ENCODE data around the gene NRG4.
"Not testable (repeated sequence)": the region's sequence is repeated elsewhere in the genome, so short reads cannot be mapped to it uniquely, and the experiment has no call there.

NRG4 gene, protein sequence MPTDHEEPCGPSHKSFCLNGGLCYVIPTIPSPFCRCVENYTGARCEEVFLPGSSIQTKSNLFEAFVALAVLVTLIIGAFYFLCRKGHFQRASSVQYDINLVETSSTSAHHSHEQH

DNA sequence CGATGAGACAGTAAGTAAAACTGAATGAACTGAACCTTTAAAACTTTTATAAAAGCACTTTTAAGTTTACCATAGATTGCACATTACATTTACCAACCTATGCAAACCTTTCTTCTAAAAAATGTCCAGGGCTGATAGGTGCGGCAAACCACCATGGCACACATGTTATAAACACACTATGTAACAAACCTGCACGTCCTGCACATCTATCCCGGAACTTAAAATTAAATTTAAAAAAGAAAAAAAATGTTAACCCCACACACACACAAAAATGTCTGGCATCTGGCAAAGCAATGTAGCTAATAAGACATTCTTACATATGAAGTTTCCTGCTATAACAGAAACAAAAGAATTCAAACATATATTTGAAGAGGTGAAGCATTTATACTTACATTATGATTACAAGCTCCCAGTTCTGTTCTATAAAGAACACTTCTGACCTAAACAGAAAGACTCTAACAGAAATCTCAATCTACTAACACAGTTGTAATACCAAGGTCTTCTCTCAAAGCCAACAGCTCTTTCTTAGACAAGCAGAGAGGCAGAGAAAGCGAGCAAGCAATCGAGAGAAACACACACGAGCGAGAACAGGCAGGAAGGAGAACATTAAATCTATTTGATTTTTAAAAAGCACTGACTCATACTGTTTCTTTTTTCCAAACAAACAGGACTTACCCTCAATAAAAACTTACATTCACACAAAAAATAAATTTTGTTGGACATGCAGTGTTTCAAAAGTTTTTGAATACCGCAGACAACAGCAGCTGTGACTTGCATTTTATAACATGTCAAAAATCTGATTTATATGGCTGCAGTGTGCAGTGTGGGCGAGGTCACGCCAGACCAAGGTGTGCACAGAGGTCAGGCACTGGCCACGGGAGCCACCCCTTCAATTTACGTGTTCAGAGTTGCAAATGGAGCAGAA is at the start of gene NRG4:
Gene NRG4 (minus strand): TSS at position 798 of the 925 bp plus-strand sequence. CDS start 1,194 bp downstream, outside the sequence.
- no peak for DNase-seq

DNA sequence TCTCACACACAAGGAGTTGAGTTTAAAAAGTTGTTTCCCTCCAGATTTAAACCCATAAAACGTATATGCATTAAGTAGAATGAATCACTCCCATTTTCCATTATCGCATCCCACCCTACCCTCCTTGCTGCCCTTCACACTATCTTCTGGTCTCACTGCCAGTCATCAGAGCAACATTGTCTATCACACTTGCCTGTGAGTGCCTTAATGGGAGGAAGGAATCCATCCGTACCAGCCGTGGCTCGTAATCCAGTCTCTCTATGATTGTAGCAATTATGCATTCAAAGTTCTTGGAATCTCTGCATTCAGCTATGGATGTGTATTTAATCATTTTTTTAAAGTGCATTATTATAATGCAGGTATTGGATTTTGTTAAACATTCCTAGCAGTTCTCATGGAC is 49.5 kb upstream of the NRG4 start:
- no peak for DNase-seq

DNA sequence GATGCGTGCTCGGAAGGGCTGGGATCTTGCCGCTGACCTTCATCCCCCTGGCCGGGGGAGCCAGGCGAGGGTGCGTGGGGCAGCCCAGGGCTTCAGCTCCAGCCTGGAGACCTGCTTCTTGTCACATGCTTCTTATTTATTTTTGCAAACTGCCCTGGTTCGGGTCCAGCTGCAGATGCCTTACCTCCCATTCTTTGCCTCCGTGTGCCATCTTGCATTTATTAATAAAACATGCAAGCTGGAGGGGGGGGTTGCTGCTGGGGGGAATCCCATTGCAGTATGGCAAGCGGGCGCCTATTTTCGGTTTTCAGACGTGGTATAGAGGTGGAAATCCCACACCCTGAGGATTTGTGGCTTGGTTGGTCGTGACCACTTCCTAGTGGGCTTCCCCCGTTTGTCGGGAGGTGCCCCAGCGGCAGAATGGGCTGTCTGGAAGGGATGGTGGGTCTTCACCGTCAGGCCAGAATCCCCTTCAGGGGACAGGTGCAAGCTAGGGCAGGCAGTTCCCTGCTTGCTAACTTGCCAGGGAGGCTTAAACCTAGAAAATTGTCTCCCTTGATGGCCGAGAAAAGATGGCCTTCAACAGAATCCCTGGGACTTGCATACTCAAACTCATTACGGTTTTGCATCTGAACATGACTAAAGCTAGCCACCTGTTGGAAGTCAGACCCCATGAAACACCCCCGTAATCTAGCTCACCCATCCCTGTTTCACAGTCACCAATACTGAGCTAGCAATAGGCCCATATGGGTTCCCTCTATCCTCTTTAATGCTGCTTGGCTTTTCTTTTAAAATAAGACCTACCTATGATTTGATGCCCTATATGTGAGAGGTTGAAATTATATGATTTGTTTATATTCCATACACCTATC is 48.1 kb upstream of the NRG4 start:
- DNase-seq: peak; percentile 14

DNA sequence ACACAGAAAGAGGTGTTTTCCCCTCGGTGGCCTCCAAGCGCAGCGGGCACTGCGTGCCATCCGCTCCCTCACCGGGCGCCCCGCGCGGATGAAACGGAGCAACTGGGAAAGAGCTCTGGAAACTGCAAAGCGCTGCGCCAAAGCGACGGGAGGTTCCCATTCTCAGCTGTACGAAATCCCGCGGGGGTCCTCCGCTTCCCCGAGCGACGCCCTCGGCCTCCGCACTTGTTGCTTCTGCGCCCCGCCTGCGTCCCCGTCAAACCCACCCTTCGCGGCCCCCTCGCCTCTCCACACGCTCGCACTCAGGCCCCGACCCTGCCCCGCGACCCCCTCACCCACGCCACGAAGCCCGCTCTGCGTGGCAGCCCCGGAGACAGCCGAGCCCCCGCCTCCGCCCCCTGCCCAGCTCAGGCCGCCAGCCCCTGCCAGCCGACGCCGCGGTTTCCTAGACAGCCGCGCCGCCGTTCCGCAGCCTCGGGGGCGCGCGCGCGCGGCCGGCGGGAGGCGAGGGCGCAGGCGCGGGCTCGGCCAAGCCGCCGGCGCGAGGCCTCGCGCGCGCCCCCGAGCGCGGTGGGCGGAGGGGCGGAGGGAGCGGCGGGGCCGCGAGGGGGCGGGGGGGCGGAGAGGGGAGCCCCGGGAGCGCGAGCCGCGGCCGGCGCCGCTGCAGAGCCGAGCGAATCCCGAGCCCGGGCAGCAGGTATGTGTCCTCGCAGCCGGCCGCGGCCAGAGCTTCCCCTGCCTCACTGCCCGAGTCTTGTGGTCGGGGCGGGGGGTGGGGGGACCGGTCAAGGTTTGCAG is 47.3 kb upstream of the NRG4 start, which contains the start of gene TMEM266:
Gene TMEM266 (plus strand): TSS at position 666 of the 798 bp plus-strand sequence. CDS start 74,279 bp downstream, outside the sequence.
- peak; percentile 28 for DNase-seq

DNA sequence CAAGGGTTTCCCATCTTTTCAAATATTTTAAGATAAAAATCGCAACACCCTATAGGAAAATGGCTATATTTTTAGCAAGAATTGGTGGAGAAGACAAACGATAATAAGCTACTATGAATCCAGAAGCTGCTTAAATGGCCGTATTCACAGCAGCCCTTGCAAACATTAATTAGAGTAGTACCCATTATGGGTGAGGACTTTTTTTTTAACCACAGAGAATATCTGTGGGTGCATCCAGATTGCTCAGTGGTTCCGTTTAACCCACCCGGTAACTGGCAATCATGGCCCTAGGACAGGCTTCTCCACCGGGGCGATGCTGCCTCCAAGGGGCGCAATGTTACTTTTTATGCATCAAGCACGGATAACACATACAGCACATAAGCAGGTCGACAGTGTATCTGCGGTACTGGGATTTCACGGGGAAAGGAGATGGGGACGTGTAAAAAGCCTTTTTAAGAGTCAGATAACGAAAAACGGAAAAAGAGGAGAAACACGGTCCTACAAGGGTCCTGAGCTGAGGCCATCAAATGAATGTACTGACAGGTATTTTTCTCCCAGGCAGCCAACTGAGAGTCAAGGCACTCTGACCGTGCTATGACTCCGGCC is 46.6 kb upstream of the NRG4 start:
- peak; percentile 21 for DNase-seq

DNA sequence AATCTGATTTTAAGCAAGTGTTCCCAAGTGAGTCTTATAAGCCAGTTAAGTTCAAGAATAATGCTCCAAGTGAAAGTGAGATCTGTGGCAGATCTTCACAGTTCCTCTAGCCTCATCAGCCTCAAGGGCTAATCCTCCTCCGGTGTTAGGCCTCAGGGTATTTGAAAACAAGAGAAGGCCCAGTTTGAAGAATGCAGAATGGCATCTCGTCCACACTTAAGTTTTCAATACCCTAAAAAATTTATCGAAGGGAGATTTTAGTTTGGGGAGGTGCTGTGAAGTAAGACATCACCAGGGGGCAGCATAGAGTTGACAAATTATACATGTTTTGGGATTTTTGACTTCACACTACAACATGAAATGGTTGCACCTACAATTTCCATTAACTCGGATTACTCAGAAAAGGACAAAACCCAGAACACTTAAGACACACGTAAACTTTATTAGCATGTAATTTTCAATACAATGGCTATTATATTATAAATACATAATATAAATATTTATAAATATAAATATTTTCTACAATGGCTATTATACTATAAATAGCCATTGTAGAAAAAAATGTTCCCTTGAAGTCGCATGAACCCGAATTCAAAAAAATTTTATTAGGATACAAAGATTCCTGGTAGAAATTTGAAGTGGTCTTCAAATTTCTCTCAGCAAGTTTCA is 45.2 kb upstream of the NRG4 start:
- peak; percentile 55 for DNase-seq

DNA sequence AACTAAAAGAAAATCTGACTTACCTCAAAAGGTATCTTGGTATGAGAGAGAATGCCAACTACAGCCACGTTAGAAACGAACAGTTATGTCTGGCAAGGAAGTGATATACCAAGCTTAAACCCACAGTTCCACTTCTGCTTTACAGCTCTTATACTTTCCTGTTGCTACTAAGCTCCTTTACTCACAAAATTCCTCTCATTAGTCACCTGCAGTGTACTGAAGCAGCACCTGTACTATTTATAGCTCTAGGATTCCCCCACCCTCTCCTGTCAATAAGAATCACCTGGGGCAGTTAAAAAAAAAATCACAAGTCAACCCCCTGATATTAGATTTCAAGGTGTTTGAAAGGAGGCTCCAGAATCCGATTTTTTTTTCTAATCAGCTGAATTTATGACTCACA is 44.7 kb upstream of the NRG4 start:
- DNase-seq: peak; percentile 1

DNA sequence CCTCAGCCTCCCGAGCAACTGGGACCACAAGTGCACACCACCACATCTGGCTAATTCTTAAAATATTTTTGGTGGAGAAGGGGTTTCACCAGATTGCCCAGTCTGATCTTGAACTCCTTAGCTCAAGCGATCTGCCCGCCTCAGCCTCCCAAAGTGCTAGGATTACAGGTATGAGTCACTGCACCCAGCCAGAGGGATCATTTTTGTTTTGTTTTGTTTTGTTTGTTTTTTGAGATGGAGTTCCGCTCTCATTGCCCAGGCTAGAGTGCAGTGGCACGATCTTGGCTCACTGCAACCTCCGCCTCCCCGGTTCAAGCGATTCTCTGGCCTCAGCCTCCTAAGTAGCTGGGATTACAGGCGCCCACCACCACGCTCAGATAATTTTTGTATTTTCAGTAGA is 42.0 kb upstream of the NRG4 start:
- not testable (repeated sequence) for DNase-seq

DNA sequence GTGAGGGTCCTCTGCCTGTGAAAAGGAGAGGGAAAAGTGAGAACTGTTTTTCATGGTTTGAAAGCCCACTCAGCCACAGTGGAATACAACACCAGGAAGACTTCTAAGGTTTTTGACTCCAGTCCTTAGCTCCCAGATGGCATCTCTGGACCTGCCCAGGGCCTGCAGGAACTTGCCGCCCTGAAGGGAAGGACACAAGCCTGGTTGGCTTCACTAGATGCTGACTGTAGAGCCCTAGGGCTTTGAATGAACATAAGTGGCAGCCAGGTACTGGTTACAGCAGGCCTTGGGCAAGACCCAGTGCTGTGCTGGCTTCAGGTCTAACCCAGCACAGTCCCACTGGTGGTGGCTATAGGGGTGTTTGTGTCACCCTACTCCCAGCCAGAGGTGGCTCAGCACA is 26.3 kb upstream of the NRG4 start:
- no peak for DNase-seq

DNA sequence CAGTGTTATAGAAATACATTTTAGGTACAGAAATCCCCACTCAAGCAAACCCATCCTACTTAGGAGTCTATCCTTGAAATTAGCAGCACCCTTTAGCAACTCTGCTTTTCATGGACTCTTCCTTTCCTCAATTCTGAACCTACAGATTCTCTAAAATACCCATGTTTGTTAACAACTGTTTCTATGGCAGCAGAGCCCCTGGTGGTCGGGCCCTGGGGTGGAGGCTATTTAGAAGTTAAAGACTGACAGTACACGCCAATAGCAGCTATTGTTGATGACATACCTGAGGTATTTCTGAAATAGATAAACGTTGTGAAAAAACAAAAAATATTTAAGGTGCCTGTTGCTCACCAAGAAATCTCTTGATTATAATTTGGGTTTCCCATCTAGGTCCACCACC is 23.4 kb upstream of the NRG4 start:
- DNase-seq: no peak

DNA sequence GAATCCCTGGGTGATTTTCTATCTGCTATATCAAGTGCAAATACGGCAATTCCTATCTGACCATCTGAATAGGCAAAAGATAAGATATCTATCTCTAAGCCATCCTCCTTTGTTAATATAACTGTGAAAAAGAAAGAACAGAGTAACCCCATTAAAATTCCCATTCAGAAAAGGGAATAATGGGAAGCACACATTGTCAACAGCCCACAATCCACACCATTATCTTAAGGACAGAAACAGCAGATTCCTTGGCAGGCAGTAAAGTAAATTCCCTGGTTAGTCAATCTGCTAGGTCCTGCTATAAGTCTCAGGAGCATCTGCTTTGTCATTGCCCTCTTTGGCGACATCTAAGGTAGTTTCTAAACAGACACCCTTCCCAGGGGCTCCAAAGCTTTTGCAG is 21.9 kb upstream of the NRG4 start:
- no peak for DNase-seq

DNA sequence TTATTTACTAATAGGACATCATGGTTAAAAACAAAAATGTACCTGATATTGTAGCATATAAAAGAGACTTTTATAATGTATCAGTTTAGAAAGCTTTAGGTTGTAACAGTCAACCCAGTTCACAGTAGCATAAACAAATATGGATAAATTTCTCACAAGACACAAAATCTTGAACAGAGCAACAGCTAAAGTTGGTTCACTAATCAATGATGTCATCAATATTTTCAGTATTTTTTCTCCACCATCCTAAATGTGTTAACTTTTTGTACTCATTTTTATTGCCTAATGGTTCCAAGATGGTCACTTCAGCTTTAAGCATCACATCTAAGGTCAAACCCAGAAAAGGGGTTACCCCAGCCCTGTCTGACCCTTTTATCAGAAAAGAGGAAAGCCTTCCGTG is 21.2 kb upstream of the NRG4 start:
- no peak for DNase-seq

DNA sequence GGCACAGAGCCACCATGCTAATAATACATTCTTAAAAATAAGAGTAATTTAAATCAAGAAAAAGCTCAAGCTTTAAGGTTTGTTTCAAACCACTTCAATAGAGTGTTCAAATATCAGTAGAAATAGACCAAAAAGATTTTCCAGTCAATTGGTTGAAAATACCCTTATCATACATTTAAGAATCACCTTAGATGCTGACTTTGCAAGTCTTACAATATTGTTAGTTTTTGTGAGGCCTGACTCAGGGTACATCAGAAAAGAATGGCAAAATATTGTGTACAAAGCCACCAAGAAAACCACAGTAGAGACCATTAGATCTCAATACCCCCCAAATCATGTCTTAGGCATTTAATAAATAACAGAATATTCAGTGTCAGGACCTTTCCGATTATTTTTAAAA is 19.8 kb upstream of the NRG4 start:
- DNase-seq: no peak

DNA sequence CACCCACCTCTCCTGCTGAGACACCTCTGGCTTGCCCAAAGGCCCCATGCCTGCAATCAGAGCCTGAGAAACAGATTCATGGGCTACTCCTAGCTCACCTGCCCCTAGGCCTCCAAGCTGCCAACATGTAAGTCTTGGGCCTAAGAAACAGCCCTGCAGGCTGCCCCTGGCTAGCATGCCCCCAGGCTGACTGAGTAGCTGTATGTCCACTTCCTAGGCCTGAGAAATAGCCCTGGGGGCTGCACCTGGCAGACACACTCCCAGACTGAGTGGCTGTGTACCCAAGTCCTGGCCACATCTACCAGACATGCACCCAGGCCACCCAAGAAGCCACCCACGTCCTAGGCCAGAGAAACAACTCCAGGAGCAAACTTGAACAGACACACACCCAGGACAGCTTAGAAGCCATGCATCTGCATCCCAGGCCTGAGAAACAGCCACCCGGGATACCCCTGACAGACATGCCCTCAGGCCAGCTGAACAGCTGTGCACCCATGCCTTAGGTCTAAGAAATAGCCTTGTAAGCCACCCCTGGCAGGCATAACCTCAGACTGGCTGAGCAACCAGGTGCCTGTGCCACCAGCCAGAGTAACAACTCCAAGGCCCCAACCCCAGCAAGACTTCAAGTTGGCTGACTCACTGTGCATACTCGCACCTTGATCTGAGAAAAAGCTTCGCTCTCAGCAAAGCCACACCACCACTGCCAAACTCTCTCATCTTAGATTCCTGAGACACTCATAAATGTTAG is 12.0 kb upstream of the NRG4 start:
- no peak for DNase-seq

DNA sequence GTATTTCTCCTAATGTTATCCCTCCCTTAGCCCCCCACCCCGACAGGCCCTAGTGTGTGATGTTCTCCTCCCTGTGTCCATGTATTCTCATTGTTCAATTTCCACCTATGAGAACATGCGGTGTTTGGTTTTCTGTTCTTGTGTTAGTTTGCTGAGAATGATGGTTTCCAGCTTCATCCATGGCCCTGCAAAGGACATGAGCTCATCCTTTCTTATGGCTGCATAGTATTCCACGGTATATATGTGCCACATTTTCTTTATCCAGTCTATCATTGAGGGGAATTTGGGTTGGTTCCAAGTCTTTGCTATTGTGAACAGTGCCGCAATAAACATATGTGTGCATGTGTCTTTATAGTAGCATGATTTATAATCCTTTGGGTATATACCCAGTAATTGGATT is 1.2 kb upstream of the NRG4 start:
- not testable (repeated sequence) for DNase-seq

DNA sequence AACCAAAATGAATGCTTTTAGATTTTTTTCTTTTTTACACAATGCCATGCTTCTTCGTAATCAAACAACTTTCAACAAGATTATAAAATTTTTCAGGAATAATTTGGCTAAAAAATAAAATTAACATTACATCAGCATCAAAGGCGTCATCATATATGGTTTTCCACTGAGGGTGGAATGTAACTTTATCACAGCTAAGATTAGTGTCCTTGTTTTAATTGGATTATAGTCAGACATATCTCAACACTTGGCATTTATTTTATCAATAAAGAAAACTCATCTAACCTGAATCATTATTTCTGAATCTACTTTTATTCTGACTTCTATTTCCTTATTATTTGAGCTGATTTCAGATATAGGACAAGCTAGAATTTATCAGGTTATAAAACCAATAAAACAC is 1.6 kb downstream of the NRG4 start:
- no peak for DNase-seq

DNA sequence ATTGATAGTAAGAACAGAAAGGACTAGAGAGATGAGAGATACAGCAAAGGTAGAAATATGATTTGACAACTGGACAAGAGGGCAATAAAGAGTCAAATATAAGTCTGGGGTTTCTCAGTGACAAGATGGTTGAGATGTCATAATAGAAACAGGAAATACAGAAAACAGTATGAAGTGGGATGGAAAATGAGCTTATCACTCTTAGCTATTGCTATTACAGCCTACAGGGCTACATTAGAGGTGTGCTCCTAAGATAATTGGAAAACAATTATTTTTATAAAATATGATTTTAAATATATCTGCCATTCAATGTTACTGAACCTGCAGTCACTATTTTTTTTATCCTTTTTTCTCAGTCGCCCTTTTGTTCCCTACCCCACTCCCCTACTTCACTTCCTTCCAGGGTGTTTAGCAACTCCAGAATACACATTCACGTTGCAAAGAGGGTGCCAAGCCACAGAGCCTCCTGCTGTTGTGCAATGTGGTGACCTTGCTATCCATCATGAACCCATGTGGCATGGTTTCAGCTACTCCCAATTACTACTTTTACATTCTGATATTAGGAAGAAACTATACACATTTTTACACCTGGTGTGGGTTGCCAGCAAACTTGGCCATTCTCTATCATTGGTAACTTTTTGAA is 6.0 kb downstream of the NRG4 start:
- no peak for DNase-seq

DNA sequence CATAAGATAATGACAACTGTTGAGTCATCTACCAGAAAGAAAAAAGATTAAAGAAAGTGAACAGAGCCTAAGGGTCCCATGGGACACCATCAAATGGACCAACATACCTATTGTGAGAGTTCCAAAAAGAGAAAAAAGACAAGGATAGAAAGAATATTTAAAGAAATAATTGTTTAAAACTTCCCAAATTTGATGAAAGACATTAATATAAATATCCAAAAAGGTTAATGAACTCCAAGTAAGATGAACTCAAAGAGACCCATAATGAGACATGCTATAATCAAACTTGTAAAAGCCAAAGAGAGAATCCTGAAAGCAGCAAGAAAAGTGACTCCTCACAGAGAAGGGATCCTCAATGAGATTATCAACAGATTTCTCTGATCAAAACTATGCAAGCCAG is 8.9 kb downstream of the NRG4 start:
- DNase-seq: no peak

DNA sequence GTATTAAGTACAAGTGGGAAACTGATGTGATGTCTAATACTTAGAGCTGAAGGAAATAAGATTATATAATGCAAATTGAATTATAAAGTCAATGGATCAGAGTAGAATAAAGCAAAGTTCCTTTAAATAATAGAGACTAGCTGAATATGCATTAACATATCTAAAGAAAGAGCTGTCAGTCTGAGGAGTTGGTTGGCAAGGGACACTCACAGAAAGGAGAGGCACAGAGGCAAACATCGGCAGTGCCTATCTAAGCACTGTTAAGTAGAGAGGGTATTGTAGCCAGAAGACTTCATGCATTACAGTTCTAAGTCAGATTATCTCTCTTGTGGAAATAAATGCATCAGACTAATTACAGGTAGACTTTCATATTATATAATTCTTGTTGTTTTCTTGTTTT is 16.6 kb downstream of the NRG4 start:
- no peak for DNase-seq

DNA sequence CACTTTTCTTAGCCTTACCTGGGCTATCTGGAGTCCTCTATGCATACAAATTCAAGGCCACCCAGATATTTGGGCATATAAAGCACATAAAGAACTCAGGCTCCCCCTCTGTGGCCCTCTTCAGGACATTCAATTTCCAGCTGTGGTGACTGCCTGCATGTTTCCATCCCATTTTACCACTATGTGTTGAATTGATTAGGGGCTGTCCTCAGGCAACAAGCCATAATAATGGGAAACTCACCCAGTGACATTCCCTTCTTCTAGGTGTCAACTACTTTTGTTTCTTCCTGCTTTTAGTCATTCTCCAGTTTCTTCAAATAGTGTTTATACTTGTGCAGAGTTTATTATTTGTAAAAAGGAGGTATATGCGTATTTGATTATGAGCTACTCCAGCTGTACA is 18.0 kb downstream of the NRG4 start:
- DNase-seq: no peak
